ENCODE measurements around the gene EMC8. TPM values are rescaled to one million over a fixed set of nuclear protein-coding genes. Genes with fewer than 3 reads are reported as not detected.

Gene EMC8
- total and polyA plus RNA-seq, 8 donors, result 1.8 to 38.8 (median 16.4) TPM

- Histone ChIP-seq H3K4me3 (no peak overlapping the region), H3K27ac (peak overlapping the region in 1 of 5 donors; percentile 68), H3K27me3 (peaks cover 0 to 34% (median 4%) of the 10 kb centered on the region in 3 donors), H3K36me3 (no peaks in the 10 kb centered on the region), H3K4me1 (peaks cover 22 to 37% (median 32%) of the 10 kb centered on the region in 4 donors), H3K9me3 (no peaks in the 10 kb centered on the region)
- no peak for DNase-seq
- TF ChIP-seq EP300 (IDR thresholded peaks at IDR 0.05), result no peak
- no peak for TF ChIP-seq POLR2AphosphoS5 (IDR thresholded peaks at IDR 0.05)
- TF ChIP-seq, protein P1, sequence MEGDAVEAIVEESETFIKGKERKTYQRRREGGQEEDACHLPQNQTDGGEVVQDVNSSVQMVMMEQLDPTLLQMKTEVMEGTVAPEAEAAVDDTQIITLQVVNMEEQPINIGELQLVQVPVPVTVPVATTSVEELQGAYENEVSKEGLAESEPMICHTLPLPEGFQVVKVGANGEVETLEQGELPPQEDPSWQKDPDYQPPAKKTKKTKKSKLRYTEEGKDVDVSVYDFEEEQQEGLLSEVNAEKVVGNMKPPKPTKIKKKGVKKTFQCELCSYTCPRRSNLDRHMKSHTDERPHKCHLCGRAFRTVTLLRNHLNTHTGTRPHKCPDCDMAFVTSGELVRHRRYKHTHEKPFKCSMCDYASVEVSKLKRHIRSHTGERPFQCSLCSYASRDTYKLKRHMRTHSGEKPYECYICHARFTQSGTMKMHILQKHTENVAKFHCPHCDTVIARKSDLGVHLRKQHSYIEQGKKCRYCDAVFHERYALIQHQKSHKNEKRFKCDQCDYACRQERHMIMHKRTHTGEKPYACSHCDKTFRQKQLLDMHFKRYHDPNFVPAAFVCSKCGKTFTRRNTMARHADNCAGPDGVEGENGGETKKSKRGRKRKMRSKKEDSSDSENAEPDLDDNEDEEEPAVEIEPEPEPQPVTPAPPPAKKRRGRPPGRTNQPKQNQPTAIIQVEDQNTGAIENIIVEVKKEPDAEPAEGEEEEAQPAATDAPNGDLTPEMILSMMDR (IDR thresholded peaks at IDR 0.05), result no peak
- no peak for TF ChIP-seq POLR2A (IDR thresholded peaks at IDR 0.05)
- WGBS, 5 donors, result 72 to 81% (median 74%) methylated on average over 25 of the region's 25 CpGs
- intact Hi-C loops (cut with DNase I; ENCODE audit: low total_unique reads), result no loop called here
Measured at GRCh38 chr16:85755929-85756768, 43.2 kb downstream of the EMC8 start.

DNA sequence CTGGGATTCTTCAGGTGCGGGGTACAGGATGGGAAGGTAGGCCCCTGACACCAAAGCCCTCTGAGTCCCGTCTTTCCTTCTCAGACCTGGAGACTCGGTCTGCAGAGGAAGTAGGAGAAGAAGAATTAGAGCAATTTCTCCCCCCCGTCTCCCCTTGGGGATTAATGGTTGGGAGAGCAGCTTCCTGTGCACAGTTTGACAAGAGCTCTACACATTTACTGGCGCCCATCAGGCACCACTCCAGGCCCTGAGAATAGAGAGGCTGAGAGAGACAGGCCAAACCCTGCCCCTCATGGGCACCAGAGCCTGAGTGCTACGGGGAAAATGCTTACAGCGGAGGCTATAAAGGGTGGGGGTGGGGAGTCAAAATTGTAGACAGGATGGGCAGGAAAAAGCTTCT is 44.9 kb downstream of the EMC8 start:
- Histone ChIP-seq H3K4me3 (no peak overlapping the region), H3K27me3 (peaks cover 0 to 28% (median 7%) of the 10 kb centered on the region in 3 donors)
- DNase-seq, result no peak

GRCh38 chr16:85753976-85754375 is 45.4 kb downstream of the EMC8 start:
- TF ChIP-seq, protein P1 (IDR thresholded peaks at IDR 0.05), result no peak
- TF ChIP-seq EP300 (IDR thresholded peaks at IDR 0.05) (no peak), POLR2AphosphoS5 (IDR thresholded peaks at IDR 0.05) (no peak)
- peaks cover 0 to 24% (median 7%) of the 10 kb centered on the region in 3 donors for H3K27me3 ChIP-seq
- H3K4me1 ChIP-seq, result peaks cover 37 to 52% (median 48%) of the 10 kb centered on the region in 4 donors
- no peaks in the 10 kb centered on the region for H3K36me3 ChIP-seq
- WGBS, 5 donors, result 58 to 77% (median 63%) methylated on average over 6 to 7 of the region's 7 CpGs
- H3K9me3 ChIP-seq, result no peaks in the 10 kb centered on the region
- intact Hi-C loops (cut with DNase I; ENCODE audit: low total_unique reads), result no loop called here
- peak overlapping the region in 2 of 5 donors; percentile 51 to 62 for H3K27ac ChIP-seq
- H3K4me3 ChIP-seq, result no peak overlapping the region
- DNase-seq, result no peak

More for the DNA sequence above, 44.9 kb downstream of the EMC8 start:
- H3K27ac ChIP-seq, result peak overlapping the region in 1 of 5 donors; percentile 51
- H3K4me1 ChIP-seq, result peaks cover 37 to 51% (median 47%) of the 10 kb centered on the region in 4 donors
- no peak for TF ChIP-seq POLR2A (IDR thresholded peaks at IDR 0.05)
- TF ChIP-seq, protein P1 (IDR thresholded peaks at IDR 0.05), result no peak
- no peak for TF ChIP-seq POLR2AphosphoS5 (IDR thresholded peaks at IDR 0.05)
- TF ChIP-seq EP300 (IDR thresholded peaks at IDR 0.05), result no peak
- no peaks in the 10 kb centered on the region for H3K36me3 ChIP-seq
- 60 to 83% (median 79%) methylated on average over 7 of the region's 7 CpGs for WGBS, 5 donors
- no peaks in the 10 kb centered on the region for H3K9me3 ChIP-seq
- intact Hi-C loops (cut with DNase I; ENCODE audit: low total_unique reads), result no loop called here

GRCh38 chr16:85753559-85753958 is 45.8 kb downstream of the EMC8 start:
- peaks cover 37 to 52% (median 48%) of the 10 kb centered on the region in 4 donors for H3K4me1 ChIP-seq
- peak overlapping the region; percentile 51 to 75 (median 64) for H3K27ac ChIP-seq
- DNase-seq, result peak in 1 of 2 donors; percentile 85
- WGBS, 5 donors, result 25 to 54% (median 36%) methylated on average over 6 of the region's 6 CpGs
- intact Hi-C loops (cut with DNase I; ENCODE audit: low total_unique reads), result no loop called here
- no peak for TF ChIP-seq EP300 (IDR thresholded peaks at IDR 0.05)
- peak in 1 of 3 donors; percentile 15 for TF ChIP-seq POLR2AphosphoS5 (IDR thresholded peaks at IDR 0.05)
- peaks cover 0 to 21% (median 7%) of the 10 kb centered on the region in 3 donors for H3K27me3 ChIP-seq
- no peaks in the 10 kb centered on the region for H3K36me3 ChIP-seq
- H3K9me3 ChIP-seq, result no peaks in the 10 kb centered on the region
- no peak overlapping the region for H3K4me3 ChIP-seq

Data from stomach (tissue), 9 donors.